Upper lobe of left lung (tissue), 6 donors: ENCODE data around the gene LPXN. TPM values are rescaled to one million over a fixed set of nuclear protein-coding genes. Genes with fewer than 3 reads are reported as not detected.

Source experiments
- ATAC-seq, 2 donors: fragments of 200-7000 bp; cut with Tn5 transposase; one replicate each; pipeline ENCODE4 v1.9.1; 2022; ENCODE audit warnings: mild to moderate bottlenecking in 2 of 2, moderate library complexity in 2 of 2; ENCODE audit not compliant: low FRiP score in 2 of 2
- DNase-seq, 2 donors: peaks; one replicate each; pipeline ENCODE4 v3.0.0-alpha.2; 2019 to 2020
- H3K27ac ChIP-seq, 4 donors: fragments of 200-600 bp; sonication (generic); one replicate each; pipeline ENCODE4 v1.5.1; 2016 to 2019
- H3K27me3 ChIP-seq, 4 donors: fragments of 200-600 bp; sonication (generic); one replicate each; pipeline ENCODE4 v1.5.1; 2017 to 2019
- H3K36me3 ChIP-seq, 4 donors: fragments of 200-600 bp; sonication (generic); one replicate each; pipeline ENCODE4 v1.5.1; 2016 to 2019
- H3K4me1 ChIP-seq, 4 donors: fragments of 200-600 bp; sonication (generic); one replicate each; pipeline ENCODE4 v1.5.1; 2018 to 2019
- H3K4me3 ChIP-seq, 4 donors: fragments of 200-600 bp; sonication (generic); one replicate each; pipeline ENCODE4 v1.5.1; 2017 to 2019; ENCODE audit warnings: mild to moderate bottlenecking in 2 of 4, moderate library complexity in 1 of 4
- H3K9me3 ChIP-seq, 4 donors: fragments of 200-600 bp; sonication (generic); one replicate each; pipeline ENCODE4 v1.5.1; 2018 to 2019
- EP300 ChIP-seq, 4 donors: sonication (generic); formaldehyde crosslinking; IDR thresholded peaks; one replicate each; pipeline ENCODE4 v1.5.1; 2017; ENCODE audit warnings: antibody characterized with exemption in 4 of 4, control low read depth in 2 of 4
- POLR2A ChIP-seq, 4 donors: fragments of 450-650 bp; IDR thresholded peaks; one replicate each; pipeline ENCODE4 v1.5.1; 2016 to 2017; ENCODE audit warnings: antibody characterized with exemption in 4 of 4, mild to moderate bottlenecking in 2 of 4
- POLR2AphosphoS5 ChIP-seq, 2 donors: sonication (generic); formaldehyde crosslinking; IDR thresholded peaks; one replicate each; pipeline ENCODE4 v1.5.1; 2017; ENCODE audit warnings: antibody characterized with exemption in 2 of 2
- WGBS, 2 donors: methylation state at CpG; one replicate each; pipeline ENCODE4 v1.1.5; 2017 to 2018; 5-methylcytosine and 5-hydroxymethylcytosine counted together
- total RNA-seq, 6 donors: library from RNA; depleted of rRNA in 4 of 6; stranded (reverse); fragments of >200 nt in 4 of 6; gene quantifications; one replicate each; pipeline versions ENCODE4 v1.1.0 to v1.2.1, GENCODE V29; 2016 to 2021
- TF ChIP-seq, protein P1 (sequence below), 6 experiments: fragments of 450-650 bp in 4 of 6; fragments of 200-600 bp in 2 of 6; sonication (generic) in 2 of 6; IDR thresholded peaks; one replicate each; pipeline ENCODE4 v1.5.1; 2016 to 2019; ENCODE audit warnings: antibody characterized with exemption in 6 of 6
- donor health status: DM: no; HTN: no; CAD: no; lungs with moderate emphysema.
- donor health status: DM: no; HTN: yes; CAD: no; lungs with severe emphysema.

LPXN gene
- total RNA-seq, 6 donors from 2014 or later, result 17.2 to 52.8 (median 34.1) TPM

DNA sequence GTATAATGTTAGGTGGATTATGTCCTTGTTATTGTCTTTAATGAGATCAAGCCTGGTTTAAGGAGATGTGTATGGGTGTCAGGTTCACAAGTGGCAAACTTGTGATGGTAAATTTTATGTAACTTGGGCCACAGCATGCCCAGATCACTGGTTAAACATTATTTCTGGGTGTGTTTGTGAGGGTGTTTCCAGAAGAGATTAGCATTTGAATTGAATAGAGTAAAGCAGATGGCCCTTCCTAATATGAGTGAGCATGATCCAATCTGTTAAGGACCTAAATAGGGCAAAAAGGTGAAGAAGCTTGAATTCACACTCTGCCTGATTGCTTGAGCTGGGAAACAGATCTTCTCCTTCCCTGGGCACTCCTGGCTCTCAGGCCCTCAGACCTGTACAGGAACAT lies 88.5 kb downstream of the LPXN start:
- H3K4me1 ChIP-seq, result no peaks in the 10 kb centered on the region
- ATAC-seq (no peak), DNase-seq (no peak)
- no peaks in the 10 kb centered on the region for H3K27me3 ChIP-seq
- TF ChIP-seq POLR2A (IDR thresholded peaks at IDR 0.05) (no peak), EP300 (IDR thresholded peaks at IDR 0.05) (no peak), POLR2AphosphoS5 (IDR thresholded peaks at IDR 0.05) (no peak)
- TF ChIP-seq, protein P1, sequence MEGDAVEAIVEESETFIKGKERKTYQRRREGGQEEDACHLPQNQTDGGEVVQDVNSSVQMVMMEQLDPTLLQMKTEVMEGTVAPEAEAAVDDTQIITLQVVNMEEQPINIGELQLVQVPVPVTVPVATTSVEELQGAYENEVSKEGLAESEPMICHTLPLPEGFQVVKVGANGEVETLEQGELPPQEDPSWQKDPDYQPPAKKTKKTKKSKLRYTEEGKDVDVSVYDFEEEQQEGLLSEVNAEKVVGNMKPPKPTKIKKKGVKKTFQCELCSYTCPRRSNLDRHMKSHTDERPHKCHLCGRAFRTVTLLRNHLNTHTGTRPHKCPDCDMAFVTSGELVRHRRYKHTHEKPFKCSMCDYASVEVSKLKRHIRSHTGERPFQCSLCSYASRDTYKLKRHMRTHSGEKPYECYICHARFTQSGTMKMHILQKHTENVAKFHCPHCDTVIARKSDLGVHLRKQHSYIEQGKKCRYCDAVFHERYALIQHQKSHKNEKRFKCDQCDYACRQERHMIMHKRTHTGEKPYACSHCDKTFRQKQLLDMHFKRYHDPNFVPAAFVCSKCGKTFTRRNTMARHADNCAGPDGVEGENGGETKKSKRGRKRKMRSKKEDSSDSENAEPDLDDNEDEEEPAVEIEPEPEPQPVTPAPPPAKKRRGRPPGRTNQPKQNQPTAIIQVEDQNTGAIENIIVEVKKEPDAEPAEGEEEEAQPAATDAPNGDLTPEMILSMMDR (IDR thresholded peaks at IDR 0.05), result no peak
- no peak overlapping the region for H3K27ac ChIP-seq
- no peaks in the 10 kb centered on the region for H3K36me3 ChIP-seq
- H3K4me3 ChIP-seq, result no peak overlapping the region
- H3K9me3 ChIP-seq, result no peaks in the 10 kb centered on the region

DNA sequence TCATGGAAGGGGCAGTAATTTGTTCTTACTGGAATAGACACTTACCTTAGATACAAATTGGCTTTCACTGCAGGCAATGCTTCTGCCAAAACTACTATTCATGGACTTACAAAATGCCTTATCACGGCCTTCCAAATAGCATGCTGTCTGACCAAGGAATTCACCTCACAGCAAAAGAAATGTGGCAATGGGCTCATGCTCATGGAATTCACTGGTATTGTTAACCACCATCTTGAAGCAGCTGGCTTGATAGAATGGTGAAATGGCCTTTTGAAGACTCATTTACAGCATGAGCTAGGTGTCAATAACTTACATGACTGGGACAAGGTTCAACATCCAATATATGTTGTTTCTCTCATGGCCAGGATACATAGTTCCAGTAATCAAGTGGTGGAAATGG lies 89.7 kb downstream of the LPXN start:
- TF ChIP-seq POLR2AphosphoS5 (IDR thresholded peaks at IDR 0.05) (no peak), POLR2A (IDR thresholded peaks at IDR 0.05) (no peak), EP300 (IDR thresholded peaks at IDR 0.05) (no peak)
- TF ChIP-seq, protein P1 (IDR thresholded peaks at IDR 0.05), result no peak
- Histone ChIP-seq H3K9me3 (no peaks in the 10 kb centered on the region), H3K27ac (no peak overlapping the region), H3K4me1 (no peaks in the 10 kb centered on the region), H3K36me3 (no peaks in the 10 kb centered on the region), H3K4me3 (no peak overlapping the region), H3K27me3 (no peaks in the 10 kb centered on the region)
- ATAC-seq, result no peak
- DNase-seq, result no peak
- WGBS, 2 donors, result 88 to 100% methylated on average over 1 of the region's 1 CpG

Other genes starting within 250 kb of the LPXN start
- not detected for gene OR5B17, start 216.8 kb downstream of the LPXN start, total RNA-seq
- not detected for gene OR5B3, start 169.0 kb downstream of the LPXN start, total RNA-seq
- gene OR5B2, start 147.7 kb downstream of the LPXN start, total RNA-seq, result not detected
- not detected for gene OR5B12, start 133.6 kb downstream of the LPXN start, total RNA-seq
- not detected for gene OR5B21, start 67.8 kb downstream of the LPXN start, total RNA-seq
- gene ZFP91, start 3.2 kb upstream of the LPXN start, total RNA-seq, result 10 to 100 TPM; 21.0 to 53.2 (median 40.9) TPM
- 1 to 10 TPM in 5 of 6 donors, under 1 TPM in 1; 0.33 to 5.4 (median 1.4) TPM for gene CNTF, start 46.8 kb upstream of the LPXN start, total RNA-seq
- gene GLYAT, start 156.1 kb upstream of the LPXN start, total RNA-seq, result not detected